Common myeloid progenitor, CD34-positive (primary cell): ENCODE data around the gene CDK5.

ENCODE experiments used
- CTCF ChIA-PET: fragments of 350-600 bp; sonication (Branson Sonifier 250); formaldehyde crosslinking; loops from one replicate; lab custom pipeline; 2021; ENCODE audit warnings: antibody characterized with exemption; lab: Charles Lee
- POLR2A ChIA-PET: fragments of 350-600 bp; sonication (Branson Sonifier 250); formaldehyde crosslinking; loops from one replicate; lab custom pipeline; 2021; ENCODE audit warnings: antibody characterized with exemption; lab: Charles Lee
- DNase-seq, 3 donors: peaks; one replicate each; pipeline versions ENCODE4 v3.0.0 to v3.0.0-alpha.2; 2013
- H3K27ac ChIP-seq, 2 experiments: 1 replicate in 1 of 2; 2 replicates in 1 of 2; pipeline ENCODE4 v1.7.0; 2013; ENCODE audit warnings: inconsistent platforms in 2 of 2, low read length in 2 of 2, mild to moderate bottlenecking in 2 of 2, low read depth in 1 of 2, moderate library complexity in 1 of 2; ENCODE audit not compliant: severe bottlenecking in 2 of 2, insufficient read depth in 1 of 2, poor library complexity in 1 of 2
- H3K27me3 ChIP-seq, 5 experiments: replicated peaks in 2 of 5; 1 replicate in 3 of 5; 2 replicates in 2 of 5; pipeline versions ENCODE4 v1.6.1 to v1.7.0; 2013; ENCODE audit warnings: low read length in 4 of 5, mild to moderate bottlenecking in 2 of 5, moderate library complexity in 2 of 5, inconsistent platforms in 1 of 5; ENCODE audit not compliant: insufficient read depth in 5 of 5, control insufficient read depth in 4 of 5
- H3K36me3 ChIP-seq, 4 experiments: 1 replicate in 2 of 4; 2 replicates in 2 of 4; pipeline versions ENCODE4 v1.6.1 to v1.7.0; 2013; ENCODE audit warnings: low read length in 3 of 4, control low read depth in 1 of 4, mild to moderate bottlenecking in 1 of 4; ENCODE audit not compliant: control insufficient read depth in 4 of 4, insufficient read depth in 4 of 4
- H3K4me1 ChIP-seq, 4 experiments: 1 replicate in 3 of 4; 2 replicates in 1 of 4; pipeline versions ENCODE4 v1.6.1 to v1.7.1; 2013; ENCODE audit warnings: low read length in 3 of 4, mild to moderate bottlenecking in 3 of 4, control low read depth in 1 of 4, inconsistent platforms in 1 of 4, moderate library complexity in 1 of 4; ENCODE audit not compliant: control insufficient read depth in 4 of 4, insufficient read depth in 4 of 4; ENCODE audit errors: control extremely low read depth in 1 of 4
- H3K4me3 ChIP-seq, 7 experiments: 1 replicate in 4 of 7; 2 replicates in 3 of 7; pipeline versions ENCODE4 v1.5.1 to v1.7.0; 2013; ENCODE audit warnings: mild to moderate bottlenecking in 7 of 7, low read length in 6 of 7, moderate library complexity in 6 of 7, inconsistent platforms in 2 of 7, low read depth in 2 of 7, control low read depth in 1 of 7; ENCODE audit not compliant: insufficient read depth in 4 of 7, control insufficient read depth in 1 of 7; ENCODE audit errors: extremely low read depth in 1 of 7
- H3K9me3 ChIP-seq, 5 experiments: 1 replicate in 4 of 5; 2 replicates in 1 of 5; pipeline versions ENCODE4 v1.6.1 to v1.7.1; 2013; ENCODE audit warnings: low read length in 4 of 5, mild to moderate bottlenecking in 2 of 5, inconsistent platforms in 1 of 5, low read depth in 1 of 5, moderate library complexity in 1 of 5; ENCODE audit not compliant: control insufficient read depth in 4 of 5, insufficient read depth in 2 of 5; ENCODE audit errors: control extremely low read depth in 1 of 5
- WGBS: methylation state at CpG from one replicate; pipeline ENCODE4 v1.1.5; 2013; ENCODE audit not compliant: insufficient coverage; 5-methylcytosine and 5-hydroxymethylcytosine counted together

Gene CDK5

DNA sequence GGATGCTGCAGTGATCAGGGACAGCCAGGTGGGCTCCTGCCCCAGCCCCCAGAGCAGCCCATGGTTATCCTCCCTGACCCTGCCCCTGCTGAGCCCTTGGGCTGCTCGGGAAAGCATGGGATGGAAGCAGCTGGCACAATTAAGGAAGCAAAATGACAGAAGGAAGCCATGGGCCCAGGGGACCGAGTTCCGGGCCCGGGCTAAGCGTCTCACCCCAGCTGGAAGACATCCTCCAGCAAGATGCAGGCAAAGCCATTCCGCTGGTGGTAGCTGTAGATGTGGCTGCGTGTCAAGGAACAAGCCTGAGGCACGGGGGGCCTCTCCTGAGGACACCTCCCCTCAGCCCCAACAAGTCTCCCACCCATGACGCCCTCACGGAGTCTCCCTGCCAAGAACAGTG lies 34.5 kb downstream of the CDK5 start:
- ChIA-PET POLR2A (interaction anchor here (0.6 kb wide), 1 partner anchor 24 kb away, joined by 5 read pairs; no protein-coding TSS in a partner anchor), CTCF (interaction anchor here (1.1 to 6.9 kb wide), 4 partner anchors 13 to 89 kb away, joined by 4 to 61 read pairs (median 4); no protein-coding TSS in a partner anchor)
- H3K9me3 ChIP-seq, result no peaks in the 10 kb centered on the region
- 93% methylated on average over 10 of the region's 10 CpGs for WGBS
- no peak overlapping the region for H3K4me3 ChIP-seq
- H3K27ac ChIP-seq, result no peak overlapping the region
- peaks cover 0 to 23% (median 19%) of the 10 kb centered on the region in 4 experiments for H3K4me1 ChIP-seq
- H3K27me3 ChIP-seq, result peaks cover 5 to 34% (median 15%) of the 10 kb centered on the region in 5 experiments
- no peaks in the 10 kb centered on the region for H3K36me3 ChIP-seq
- DNase-seq, result no peak

DNA sequence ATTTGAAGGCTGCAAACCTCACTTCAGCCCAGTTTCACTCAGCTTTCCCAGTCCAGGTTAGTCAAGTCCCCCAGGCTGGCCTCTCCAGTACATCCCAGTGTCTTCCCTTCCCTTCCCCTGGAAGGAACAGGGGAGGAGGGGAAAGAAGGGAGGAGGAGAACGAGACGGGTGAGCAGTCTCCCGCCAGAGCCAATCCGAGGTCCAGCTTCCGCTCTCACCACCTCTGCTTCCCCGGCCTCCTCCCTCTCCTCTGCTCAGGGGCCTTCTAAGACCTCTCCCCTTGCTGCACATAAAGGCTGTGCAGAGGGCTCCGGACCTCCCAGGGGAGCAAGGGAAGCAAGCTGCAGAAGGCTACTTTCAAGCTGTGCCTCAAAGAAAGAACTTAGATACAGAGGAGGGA lies 37.5 kb downstream of the CDK5 start:
- no CpG with 5 or more reads among the region's 7 CpGs for WGBS
- no peak for DNase-seq
- peaks cover 5 to 34% (median 13%) of the 10 kb centered on the region in 5 experiments for H3K27me3 ChIP-seq
- peaks cover 0 to 23% (median 18%) of the 10 kb centered on the region in 4 experiments for H3K4me1 ChIP-seq
- H3K9me3 ChIP-seq, result no peaks in the 10 kb centered on the region
- POLR2A ChIA-PET, result no interaction called here
- no peak overlapping the region for H3K4me3 ChIP-seq
- no peak overlapping the region for H3K27ac ChIP-seq
- CTCF ChIA-PET, result interaction anchor here (0.6 to 6.9 kb wide), 10 partner anchors 10 to 321 kb away, joined by 3 to 61 read pairs (median 12); partner anchors contain the start of gene NUB1
- no peaks in the 10 kb centered on the region for H3K36me3 ChIP-seq

DNA sequence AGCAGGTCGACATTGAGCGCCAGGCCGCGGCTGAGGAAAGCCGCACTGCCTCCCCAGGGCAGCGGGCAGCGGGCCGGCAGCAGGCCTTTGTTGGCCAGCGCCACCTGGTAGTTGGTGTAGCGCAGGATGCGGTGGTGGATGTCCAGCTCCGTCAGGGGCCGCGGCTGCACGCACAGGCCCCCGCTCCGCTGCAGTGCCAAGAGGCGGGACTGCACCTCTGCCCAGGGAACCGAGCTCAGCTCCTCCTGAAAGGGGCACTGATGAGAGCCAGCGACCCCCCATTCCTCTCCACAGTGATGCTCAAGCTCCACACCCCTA lies 38.6 kb downstream of the CDK5 start:
- H3K4me1 ChIP-seq, result peaks cover 0 to 31% (median 22%) of the 10 kb centered on the region in 4 experiments
- no peak for DNase-seq
- H3K9me3 ChIP-seq, result no peaks in the 10 kb centered on the region
- H3K27ac ChIP-seq, result no peak overlapping the region
- CTCF ChIA-PET, result interaction anchor here (0.9 to 5.5 kb wide), 22 partner anchors 10 to 231 kb away, joined by 3 to 39 read pairs (median 6); partner anchors contain the start of genes ABCB8 and NOS3
- POLR2A ChIA-PET, result no interaction called here
- no peaks in the 10 kb centered on the region for H3K36me3 ChIP-seq
- peak overlapping the region in 6 of 7 experiments; percentile 23 to 66 (median 47) for H3K4me3 ChIP-seq
- 21% methylated on average over 13 of the region's 20 CpGs for WGBS
- H3K27me3 ChIP-seq, result peaks cover 5 to 35% (median 13%) of the 10 kb centered on the region in 5 experiments

DNA sequence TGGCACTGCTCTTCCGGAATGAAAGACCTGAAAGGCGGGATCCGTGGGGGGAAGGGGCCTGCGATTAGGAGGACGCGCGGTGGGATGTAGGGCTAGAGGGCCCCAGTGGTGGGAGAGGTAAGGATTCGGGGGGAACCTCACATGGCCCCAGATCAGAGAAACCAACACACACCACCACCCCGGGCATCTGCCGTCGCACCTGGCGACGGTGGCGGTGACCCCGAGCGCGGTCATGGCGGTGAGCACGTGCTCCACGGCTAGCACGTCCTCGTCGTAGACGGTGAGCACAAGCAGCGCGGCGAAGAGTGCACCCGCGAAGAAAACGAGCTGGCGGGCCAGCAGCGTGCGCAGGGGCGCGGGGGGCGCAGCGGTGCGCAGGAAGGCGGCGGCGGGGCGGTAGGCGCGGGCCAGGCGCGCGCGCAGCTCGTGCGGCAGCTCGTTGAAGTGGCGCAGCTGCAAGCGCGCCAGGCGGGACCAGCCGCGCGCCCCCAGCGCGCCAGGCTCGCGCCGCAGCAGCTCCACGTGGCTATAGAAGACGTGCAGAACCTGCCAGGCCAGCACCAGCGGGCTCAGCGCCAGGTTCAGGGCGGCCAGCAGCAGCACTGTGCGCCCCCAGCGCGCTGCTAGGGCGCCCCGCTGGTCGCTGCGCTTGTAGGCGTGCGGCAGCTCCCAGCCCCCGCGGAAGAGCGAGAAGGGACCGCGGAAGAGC lies 39.1 kb downstream of the CDK5 start:
- Histone ChIP-seq H3K4me1 (peaks cover 0 to 36% (median 27%) of the 10 kb centered on the region in 4 experiments), H3K27ac (no peak overlapping the region), H3K9me3 (no peaks in the 10 kb centered on the region), H3K36me3 (no peaks in the 10 kb centered on the region), H3K4me3 (peak overlapping the region; percentile 20 to 66 (median 38)), H3K27me3 (peaks cover 5 to 39% (median 13%) of the 10 kb centered on the region in 5 experiments)
- ChIA-PET CTCF (interaction anchor here (0.7 to 5.5 kb wide), 32 partner anchors 8 to 230 kb away, joined by 3 to 39 read pairs (median 5); partner anchors contain the start of genes ABCB8 and NOS3), POLR2A (interaction anchor here (1.8 kb wide), 1 partner anchor 10 kb away, joined by 4 read pairs; the partner anchor contains the start of gene ABCB8)
- WGBS, result under 1% methylated on average over 78 of the region's 82 CpGs
- peak in 2 of 3 donors; percentile 57 to 68 for DNase-seq

DNA sequence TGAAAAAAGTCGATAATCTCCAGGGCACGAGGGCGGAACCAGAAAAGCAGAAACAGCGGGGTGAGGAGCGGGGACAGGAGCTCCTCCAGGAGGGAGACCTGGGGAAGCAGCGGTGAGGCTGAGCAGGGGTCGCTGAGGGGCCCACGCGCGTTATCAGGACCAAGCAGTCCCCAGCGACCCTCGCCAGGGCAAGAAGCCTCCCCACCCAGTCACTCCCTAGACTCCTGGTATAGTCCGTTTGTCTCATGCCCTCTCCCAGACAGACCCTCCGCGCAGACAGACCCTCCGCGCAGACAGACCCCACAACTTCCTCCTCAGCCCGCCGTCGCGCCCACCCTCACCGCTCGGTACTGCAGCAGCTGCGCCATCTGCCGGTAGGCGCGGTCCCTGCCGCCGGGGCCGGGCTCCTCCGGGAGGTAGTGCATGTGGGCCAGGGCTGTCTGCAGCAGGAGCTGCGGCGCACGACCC lies 39.7 kb downstream of the CDK5 start:
- ChIA-PET CTCF (interaction anchor here (0.7 to 5.5 kb wide), 33 partner anchors 8 to 230 kb away, joined by 3 to 39 read pairs (median 5); partner anchors contain the start of genes ABCB8 and NOS3), POLR2A (interaction anchor here (1.8 kb wide), 1 partner anchor 10 kb away, joined by 4 read pairs; the partner anchor contains the start of gene ABCB8)
- Histone ChIP-seq H3K4me3 (peak overlapping the region in 6 of 7 experiments; percentile 14 to 66 (median 46)), H3K36me3 (no peaks in the 10 kb centered on the region), H3K27me3 (peaks cover 5 to 40% (median 13%) of the 10 kb centered on the region in 5 experiments), H3K4me1 (peaks cover 0 to 40% (median 31%) of the 10 kb centered on the region in 4 experiments), H3K9me3 (no peaks in the 10 kb centered on the region), H3K27ac (peak overlapping the region in 1 of 2 experiments; percentile 61)
- DNase-seq, result peak; percentile 70 to 87 (median 86)
- under 1% methylated on average over 32 of the region's 34 CpGs for WGBS

DNA sequence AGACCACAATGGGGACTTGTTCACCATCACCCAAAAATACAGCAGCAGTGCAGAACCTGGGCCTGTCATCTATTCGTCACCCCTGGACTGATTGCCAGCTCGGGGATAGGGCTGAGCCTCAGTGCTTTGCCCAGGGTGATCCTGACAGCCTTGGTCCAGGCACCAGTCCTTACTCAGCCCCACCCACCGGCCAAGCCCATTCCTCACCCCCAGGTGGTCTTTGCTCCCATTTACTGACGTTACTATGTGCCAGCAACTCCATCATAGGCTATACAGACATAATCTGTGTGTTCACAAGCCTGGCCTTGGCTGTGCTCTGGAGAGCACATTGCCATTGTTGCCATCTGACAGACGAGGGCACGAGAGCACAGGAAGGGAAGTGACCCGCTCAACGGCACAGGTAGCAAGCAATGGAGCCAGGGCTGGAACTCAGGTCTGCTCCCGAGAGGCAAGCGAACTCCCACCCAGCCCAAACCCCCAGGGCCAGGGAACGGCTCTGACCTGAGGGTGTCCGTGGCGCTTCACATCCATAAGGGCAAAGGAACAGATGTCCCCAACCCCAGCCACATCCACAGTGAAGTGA lies 40.2 kb downstream of the CDK5 start:
- Histone ChIP-seq H3K4me3 (peak overlapping the region in 6 of 7 experiments; percentile 14 to 66 (median 46)), H3K27me3 (peaks cover 5 to 42% (median 14%) of the 10 kb centered on the region in 5 experiments), H3K36me3 (no peaks in the 10 kb centered on the region), H3K9me3 (no peaks in the 10 kb centered on the region), H3K27ac (peak overlapping the region in 1 of 2 experiments; percentile 61), H3K4me1 (peaks cover 0 to 45% (median 34%) of the 10 kb centered on the region in 4 experiments)
- DNase-seq, result no peak
- ChIA-PET POLR2A (interaction anchor here (0.6 to 1.8 kb wide), 2 partner anchors 11 to 558 kb away, joined by 3 to 4 read pairs; partner anchors contain the start of gene ABCB8), CTCF (interaction anchor here (0.7 to 5.5 kb wide), 23 partner anchors 8 to 96 kb away, joined by 3 to 39 read pairs (median 5); partner anchors contain the start of gene ABCB8)
- WGBS, result 46% methylated on average over 9 of the region's 13 CpGs
